ENCODE measurements around the gene GALNT10. TPM values are rescaled to one million over a fixed set of nuclear protein-coding genes. Genes with fewer than 3 reads are reported as not detected.

The GALNT10 gene
- total and polyA plus RNA-seq, 10 of the 15 experiments (the other 5 are each of a cell fraction or from before 2014, with no cell fraction given), result 3.9 to 35.4 (median 15.5) TPM

DNA sequence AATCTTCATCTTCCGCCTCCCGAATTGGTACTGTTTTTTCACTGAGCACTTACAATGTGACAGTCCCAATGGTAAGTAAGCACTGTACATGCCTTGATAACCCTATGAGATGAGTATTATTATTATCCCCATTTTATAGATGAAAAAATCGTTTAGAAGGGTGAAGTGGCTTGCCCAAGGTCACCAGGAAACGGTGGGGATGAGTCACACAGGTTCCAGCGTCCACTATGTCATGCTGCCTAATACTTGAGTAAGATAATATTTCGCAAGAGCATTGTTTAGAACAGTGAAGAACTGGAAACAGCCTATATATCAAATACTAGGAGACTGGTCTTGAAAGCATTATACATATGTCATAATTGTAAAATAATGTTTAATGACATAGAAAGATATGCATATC lies 274.6 kb downstream of the GALNT10 start:
- ChIA-PET SMC1A (ENCODE audit: uncharacterized antibody, unreplicated experiment) (interaction anchor here (0.6 to 6.8 kb wide), 6 partner anchors 19 to 146 kb away, joined by 3 to 90 read pairs (median 7); no protein-coding TSS in a partner anchor), RAD21 (ENCODE audit: unreplicated experiment) (interaction anchor here (0.6 to 5.7 kb wide), 3 partner anchors 110 to 500 kb away, joined by 3 to 81 read pairs (median 14); no protein-coding TSS in a partner anchor), CTCF (interaction anchor here (1.0 to 8.6 kb wide), 11 partner anchors 16 to 393 kb away, joined by 3 to 135 read pairs (median 13); no protein-coding TSS in a partner anchor), POLR2A (no interaction called here)
- no peak overlapping the region for H3K4me2 ChIP-seq (ENCODE audit: control insufficient read depth, insufficient read depth)
- no peaks in the 10 kb centered on the region for H4K20me1 ChIP-seq (ENCODE audit: control insufficient read depth, insufficient read depth)
- TF ChIP-seq EGR1 (IDR thresholded peaks at IDR 0.05; ENCODE audit: borderline replicate concordance in 1 of 2, low read depth in 2 of 2, low read length in 2 of 2) (no peak), MYC (IDR thresholded peaks at IDR 0.05; ENCODE audit: insufficient read depth, insufficient read length, insufficient replicate concordance, low read length, severe bottlenecking) (no peak), POLR2AphosphoS5 (IDR thresholded peaks at IDR 0.05; ENCODE audit: low read length) (no peak), RCOR1 (conservative IDR thresholded peaks at IDR 0.05; ENCODE audit: low read depth, low read length) (no peak), SUZ12 (IDR thresholded peaks at IDR 0.05; ENCODE audit: unreplicated experiment) (no peak), SIN3A (IDR thresholded peaks at IDR 0.05; ENCODE audit: low read depth, low read length) (no peak), RELA (IDR thresholded peaks at IDR 0.05; ENCODE audit: borderline replicate concordance, partially characterized antibody) (no peak), WRNIP1 (IDR thresholded peaks at IDR 0.05; ENCODE audit: borderline replicate concordance, low read depth, low read length) (no peak), NFIC (IDR thresholded peaks at IDR 0.05; ENCODE audit: low read depth, low read length) (no peak)
- TF ChIP-seq, protein P1, sequence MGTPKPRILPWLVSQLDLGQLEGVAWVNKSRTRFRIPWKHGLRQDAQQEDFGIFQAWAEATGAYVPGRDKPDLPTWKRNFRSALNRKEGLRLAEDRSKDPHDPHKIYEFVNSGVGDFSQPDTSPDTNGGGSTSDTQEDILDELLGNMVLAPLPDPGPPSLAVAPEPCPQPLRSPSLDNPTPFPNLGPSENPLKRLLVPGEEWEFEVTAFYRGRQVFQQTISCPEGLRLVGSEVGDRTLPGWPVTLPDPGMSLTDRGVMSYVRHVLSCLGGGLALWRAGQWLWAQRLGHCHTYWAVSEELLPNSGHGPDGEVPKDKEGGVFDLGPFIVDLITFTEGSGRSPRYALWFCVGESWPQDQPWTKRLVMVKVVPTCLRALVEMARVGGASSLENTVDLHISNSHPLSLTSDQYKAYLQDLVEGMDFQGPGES (IDR thresholded peaks at IDR 0.05), result no peak
- TF ChIP-seq, protein P2, sequence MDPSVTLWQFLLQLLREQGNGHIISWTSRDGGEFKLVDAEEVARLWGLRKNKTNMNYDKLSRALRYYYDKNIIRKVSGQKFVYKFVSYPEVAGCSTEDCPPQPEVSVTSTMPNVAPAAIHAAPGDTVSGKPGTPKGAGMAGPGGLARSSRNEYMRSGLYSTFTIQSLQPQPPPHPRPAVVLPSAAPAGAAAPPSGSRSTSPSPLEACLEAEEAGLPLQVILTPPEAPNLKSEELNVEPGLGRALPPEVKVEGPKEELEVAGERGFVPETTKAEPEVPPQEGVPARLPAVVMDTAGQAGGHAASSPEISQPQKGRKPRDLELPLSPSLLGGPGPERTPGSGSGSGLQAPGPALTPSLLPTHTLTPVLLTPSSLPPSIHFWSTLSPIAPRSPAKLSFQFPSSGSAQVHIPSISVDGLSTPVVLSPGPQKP (IDR thresholded peaks at IDR 0.05; ENCODE audit: low read depth, low read length), result no peak
- TF ChIP-seq, protein P3, sequence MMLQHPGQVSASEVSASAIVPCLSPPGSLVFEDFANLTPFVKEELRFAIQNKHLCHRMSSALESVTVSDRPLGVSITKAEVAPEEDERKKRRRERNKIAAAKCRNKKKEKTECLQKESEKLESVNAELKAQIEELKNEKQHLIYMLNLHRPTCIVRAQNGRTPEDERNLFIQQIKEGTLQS (IDR thresholded peaks at IDR 0.05; ENCODE audit: borderline replicate concordance, extremely low read depth, low read depth, low read length), result no peak
- no peaks in the 10 kb centered on the region for H3K9me3 ChIP-seq (replicated peaks; ENCODE audit: control insufficient read depth, insufficient read depth, low read length)
- peaks cover 5% of the 10 kb centered on the region for H3K4me1 ChIP-seq (ENCODE audit: control insufficient read depth, insufficient read depth, low read length)
- in situ Hi-C loops (cut with MboI) (loop anchor here (5.0 kb wide), 1 partner anchor 142 kb away; no protein-coding TSS in a partner anchor), intact Hi-C loops (cut with micrococcal nuclease; ENCODE audit: unreplicated experiment) (loop anchor here (5.0 kb wide), 1 partner anchor 488 kb away; no protein-coding TSS in a partner anchor)
- H2AFZ ChIP-seq (ENCODE audit: control insufficient read depth, low read depth, low read length), result no peak overlapping the region
- H3K79me2 ChIP-seq (ENCODE audit: control insufficient read depth, insufficient read depth, low read length), result no peaks in the 10 kb centered on the region
- no peak overlapping the region for H3K27ac ChIP-seq (ENCODE audit: control insufficient read depth, insufficient read depth)
- no peak overlapping the region for H3K4me3 ChIP-seq
- BruUV-seq (replicated peaks), result no TSS peak
- no peak overlapping the region for H3K9ac ChIP-seq (ENCODE audit: control insufficient read depth, insufficient read depth, low read length)
- no peaks in the 10 kb centered on the region for H3K36me3 ChIP-seq (ENCODE audit: control insufficient read depth in 2 of 2, insufficient read depth in 2 of 2, low read length in 1 of 2)
- no peak for FAIRE-seq
- H3K27me3 ChIP-seq (replicated peaks in 1 of 2; ENCODE audit: control insufficient read depth in 2 of 2, insufficient read depth in 2 of 2, low read length in 1 of 2), result no peaks in the 10 kb centered on the region
- no peak for ATAC-seq
- no peak for DNase-seq (ENCODE audit: low read depth, low spot score)
- 51% methylated on average over 6 of the region's 6 CpGs for WGBS (ENCODE audit: insufficient coverage, insufficient replicate concordance, low lambda C conversion rate, missing lambda C conversion rate)
